Measurements from ENCODE around the gene MOV10L1. TPM values are rescaled to one million over a fixed set of nuclear protein-coding genes. Genes with fewer than 3 reads are reported as not detected.

The MOV10L1 gene
- polyA plus RNA-seq, 3 donors = 0.31 to 0.92 (median 0.79) TPM

DNA sequence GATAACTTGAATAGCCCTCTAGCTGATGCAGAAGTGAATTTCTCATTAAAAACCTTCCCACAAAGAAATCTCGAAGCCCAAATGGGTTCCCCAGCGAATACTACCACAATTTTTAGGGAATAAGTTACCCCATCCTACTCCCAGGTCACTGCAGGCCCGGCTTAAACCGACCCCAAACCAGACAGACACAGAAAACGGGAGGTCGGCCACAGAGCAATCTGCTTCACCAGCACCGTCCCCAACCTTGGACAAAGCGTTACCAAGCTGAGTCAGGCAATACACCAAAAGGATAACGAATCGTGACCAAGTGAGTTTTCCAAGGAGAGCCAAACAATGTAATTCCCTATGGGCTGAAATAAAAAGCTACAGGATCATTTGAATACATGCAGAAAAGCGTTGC, 575 bp upstream of the MOV10L1 start:
- 81 to 85% (median 83%) methylated on average over 11 of the region's 11 CpGs for WGBS, 3 donors

DNA sequence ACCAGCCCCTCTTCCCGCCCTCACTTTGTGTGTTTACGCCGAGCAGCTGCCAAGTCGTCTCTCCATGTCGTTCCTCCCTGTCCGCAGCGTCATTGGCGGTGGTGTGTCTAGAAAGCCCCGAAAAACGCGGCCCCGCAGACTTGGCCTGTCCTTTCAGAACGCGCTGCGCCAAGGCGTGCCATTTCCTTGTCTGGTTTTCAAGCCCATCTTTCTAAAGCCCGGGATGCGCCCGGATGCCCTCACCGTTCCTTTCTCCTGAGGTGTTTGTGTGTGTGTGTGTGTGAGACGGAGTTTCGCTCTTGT, 557 bp downstream of the MOV10L1 start:
- 90 to 95% (median 93%) methylated on average over 22 of the region's 22 CpGs for WGBS, 3 donors
- H3K27ac ChIP-seq (ENCODE audit: low read depth, low read length) = no peak overlapping the region

More for the DNA sequence above, 575 bp upstream of the MOV10L1 start:
- no peak overlapping the region for H3K27ac ChIP-seq (ENCODE audit: low read depth, low read length)

DNA sequence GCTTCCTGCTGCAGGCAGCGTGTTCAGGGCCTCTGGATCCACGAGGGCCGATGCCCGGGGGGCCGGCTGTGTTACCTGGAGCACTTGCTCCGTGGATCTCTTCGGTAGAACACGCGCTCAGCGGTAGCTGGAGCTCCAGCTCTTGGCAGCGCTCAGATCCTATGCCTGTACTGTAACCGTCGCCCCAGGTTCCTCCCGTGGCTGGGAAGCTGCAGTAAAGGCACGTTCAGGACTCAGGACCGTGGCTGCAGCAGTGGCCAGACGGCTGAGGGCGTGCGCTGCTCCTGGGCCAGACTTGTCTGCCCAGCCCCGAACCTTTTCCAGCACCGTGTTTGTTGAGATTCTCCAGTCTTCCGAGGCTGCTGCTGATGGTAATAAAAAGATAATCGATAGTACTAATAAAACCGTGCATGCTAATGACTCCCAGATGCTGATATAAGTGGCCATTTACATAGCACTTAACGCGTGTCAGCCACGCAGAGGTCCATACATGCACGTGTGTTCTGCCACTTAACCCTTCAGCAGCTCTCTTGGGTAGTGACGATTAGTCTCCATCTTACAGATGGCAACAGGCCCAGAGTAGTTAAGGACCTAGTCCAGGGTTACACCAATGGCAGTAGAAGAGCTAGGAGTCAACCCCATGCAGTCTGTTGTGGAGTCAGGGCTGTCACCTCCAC, 1.4 kb downstream of the MOV10L1 start:
- 73 to 86% (median 81%) methylated on average over 29 of the region's 29 CpGs for WGBS, 3 donors
- H3K27ac ChIP-seq (ENCODE audit: low read depth, low read length) = no peak overlapping the region

DNA sequence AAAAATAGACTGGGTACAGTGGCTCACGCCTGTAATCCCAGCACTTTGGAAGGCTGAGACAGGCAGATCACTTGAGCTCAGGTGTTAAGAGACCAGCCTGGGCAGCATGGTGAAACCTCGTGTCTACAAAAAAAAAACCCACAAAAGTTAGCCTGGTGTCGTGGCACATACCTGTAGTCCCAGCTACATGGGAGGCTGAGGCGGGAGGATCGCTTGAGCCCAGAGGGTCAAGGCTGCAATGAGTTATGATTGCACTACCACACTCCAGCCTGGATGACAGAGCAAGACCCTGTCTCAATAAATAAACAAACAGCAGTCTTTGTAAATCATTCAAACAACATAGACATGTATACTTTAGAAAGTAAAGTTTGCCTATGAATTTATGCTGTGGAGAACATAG, 2.5 kb downstream of the MOV10L1 start:
- WGBS, 3 donors = 61 to 78% (median 76%) methylated on average over 5 of the region's 5 CpGs
- no peak overlapping the region for H3K27ac ChIP-seq (ENCODE audit: low read depth, low read length)

DNA sequence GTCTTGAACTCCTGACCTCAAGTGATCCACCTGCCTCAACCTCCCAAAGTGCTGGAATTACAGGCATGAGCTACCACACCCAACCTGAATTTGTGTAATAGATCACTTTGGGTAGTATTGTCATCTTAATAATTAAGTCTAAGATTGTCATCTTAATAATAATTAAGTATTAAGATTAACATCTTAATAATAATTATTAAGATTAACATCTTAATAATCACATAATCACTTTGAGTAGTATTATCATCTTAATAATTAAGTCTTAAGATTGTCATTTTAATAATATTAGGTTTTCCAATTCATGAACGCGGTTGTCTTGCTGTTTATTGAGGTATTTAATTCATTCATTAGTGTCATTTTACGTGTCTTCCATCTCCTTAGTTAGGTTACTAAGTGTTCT, 8.2 kb downstream of the MOV10L1 start:
- H3K27ac ChIP-seq (ENCODE audit: low read depth, low read length) = no peak overlapping the region
- WGBS, 3 donors = 91 to 96% (median 92%) methylated on average over 3 of the region's 3 CpGs

DNA sequence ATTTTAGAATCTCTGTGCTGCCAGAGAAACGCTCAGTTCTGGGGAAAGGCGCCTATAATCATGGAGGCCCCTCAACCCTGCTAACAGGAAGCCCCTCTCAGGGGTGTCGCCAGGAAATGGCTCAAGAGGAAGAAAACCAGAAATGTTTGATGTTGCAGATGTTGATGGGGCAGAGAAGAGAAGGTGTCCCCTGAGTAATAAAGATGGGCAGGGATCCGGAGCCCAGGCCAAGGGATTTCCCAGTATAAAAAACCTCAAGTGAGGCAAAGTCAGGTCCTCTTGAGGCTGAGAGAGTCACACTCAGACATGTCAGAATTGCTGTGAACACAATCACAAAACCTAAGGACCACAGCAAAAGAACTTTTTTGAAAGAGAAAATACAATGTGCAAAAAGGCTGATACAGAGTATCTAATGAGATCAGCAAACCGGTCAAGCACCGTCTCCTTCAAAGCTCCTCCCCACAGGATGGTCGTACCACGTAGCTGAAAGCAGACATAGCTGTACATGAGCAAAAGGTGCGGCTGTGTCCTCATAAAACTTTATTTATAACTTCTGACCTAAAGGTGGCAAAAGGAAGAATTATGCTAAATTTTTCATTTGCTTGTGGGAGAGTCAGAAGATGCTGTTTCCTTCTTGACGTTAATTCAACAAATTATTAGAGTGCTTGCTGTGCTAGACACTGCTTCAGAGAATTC, 12.2 kb downstream of the MOV10L1 start:
- WGBS, 3 donors = 61 to 73% (median 62%) methylated on average over 10 of the region's 10 CpGs
- H3K27ac ChIP-seq (ENCODE audit: low read depth, low read length) = no peak overlapping the region

DNA sequence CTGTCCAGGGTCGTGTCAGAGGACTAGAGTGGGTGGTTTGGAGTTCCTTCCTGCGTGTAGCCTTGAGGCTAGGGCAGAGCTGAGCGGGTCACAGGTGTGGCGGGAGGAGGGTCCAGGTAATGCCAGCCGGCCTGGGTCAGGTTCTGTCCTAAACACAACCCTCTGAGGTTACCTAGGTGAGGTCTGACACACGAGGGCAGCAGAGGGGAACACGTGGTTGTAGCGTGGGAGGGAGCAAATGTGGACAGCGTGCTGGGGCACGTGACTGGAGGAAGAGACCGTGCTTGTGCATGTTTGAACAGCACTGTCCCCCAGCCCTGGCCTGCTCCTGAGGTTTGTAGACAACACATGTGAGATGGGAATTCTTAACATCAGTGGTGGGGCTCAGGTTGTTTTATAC, 13.1 kb downstream of the MOV10L1 start:
- H3K27ac ChIP-seq (ENCODE audit: low read depth, low read length) = no peak overlapping the region
- 40 to 57% (median 48%) methylated on average over 11 of the region's 11 CpGs for WGBS, 3 donors

DNA sequence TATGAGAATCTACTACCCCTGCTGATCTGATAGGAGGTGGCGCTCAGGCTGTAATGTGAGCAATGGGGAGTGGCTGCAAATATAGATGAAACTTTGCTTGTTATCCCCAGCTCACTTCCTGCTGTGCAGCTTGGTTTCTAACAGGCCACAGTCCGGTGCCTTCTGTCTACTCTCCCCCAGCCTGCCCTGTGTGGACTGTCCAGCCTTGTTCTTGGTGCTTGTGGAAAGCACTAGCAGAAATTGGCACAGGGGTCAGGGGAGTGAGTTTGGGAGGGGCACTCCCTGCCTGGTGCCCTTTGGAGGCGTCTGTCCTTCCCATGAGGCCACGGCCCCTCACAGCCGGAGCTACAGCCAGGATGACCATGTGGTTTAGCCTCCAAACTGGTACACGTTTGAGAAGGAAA, 14.3 kb downstream of the MOV10L1 start:
- WGBS, 3 donors = 68 to 73% (median 69%) methylated on average over 6 of the region's 6 CpGs
- H3K27ac ChIP-seq (ENCODE audit: low read depth, low read length) = no peak overlapping the region

DNA sequence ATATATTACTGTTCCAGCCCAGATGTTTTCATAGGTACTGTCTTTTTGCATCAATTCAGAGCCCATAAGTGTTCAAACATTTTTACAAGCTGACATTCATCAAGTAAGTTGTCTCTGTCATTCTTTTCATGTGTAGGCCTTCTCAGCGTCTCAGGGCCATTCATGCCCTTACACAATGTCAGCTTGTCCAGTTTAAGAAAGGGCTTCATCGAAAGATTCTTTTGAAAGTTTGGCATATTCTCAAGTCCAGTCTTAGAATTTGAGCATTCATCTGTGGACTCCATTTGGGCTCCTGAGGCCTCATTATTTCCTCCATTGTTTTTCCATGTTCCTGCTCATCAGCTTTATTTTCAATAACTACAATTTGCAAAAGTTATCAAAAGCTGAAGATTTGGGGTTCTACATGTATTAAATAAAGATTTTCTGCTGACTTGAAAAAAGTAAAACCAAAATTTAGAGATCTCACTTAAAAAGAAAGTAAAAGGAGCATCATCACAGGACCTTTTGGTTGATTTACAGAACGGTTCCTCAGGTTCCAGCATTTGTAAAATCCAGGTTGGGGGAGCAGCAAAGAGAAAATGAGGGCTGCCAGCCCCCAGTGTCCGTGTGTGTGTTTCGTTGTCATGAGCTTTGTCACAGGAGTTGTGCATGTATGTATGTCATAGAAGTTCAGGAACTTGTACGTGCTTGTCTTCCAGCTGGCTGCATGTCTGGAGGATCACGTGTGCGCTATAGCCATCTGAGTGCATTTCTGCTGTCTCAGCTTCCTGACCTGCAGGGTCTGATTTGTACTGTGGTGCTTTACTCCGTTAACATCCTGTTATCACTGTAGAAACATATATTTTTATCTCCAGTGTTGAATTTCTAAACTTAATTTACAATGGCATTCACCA, 15.6 kb downstream of the MOV10L1 start:
- no peak overlapping the region for H3K27ac ChIP-seq (ENCODE audit: low read depth, low read length)
- WGBS, 3 donors = 36 to 68% (median 41%) methylated on average over 9 of the region's 9 CpGs

DNA sequence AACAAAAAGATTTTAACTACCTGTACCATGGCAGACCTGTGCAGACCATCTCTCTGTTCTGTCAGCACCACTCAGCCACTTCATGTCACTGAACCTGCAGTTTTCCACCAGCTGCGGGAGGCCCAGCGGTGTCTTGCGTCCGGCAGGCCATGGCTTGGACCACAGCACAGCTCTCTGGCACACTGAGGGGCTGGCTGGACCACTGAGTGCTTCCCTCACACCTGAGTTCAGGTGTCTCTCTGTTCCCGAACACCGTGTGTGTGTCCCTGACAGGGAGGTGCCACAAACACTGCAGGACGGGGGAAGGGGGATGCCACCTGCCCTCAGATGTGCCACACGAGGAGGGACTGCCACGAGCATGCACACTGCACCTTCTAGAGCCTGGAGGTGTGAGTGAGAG, 17.7 kb downstream of the MOV10L1 start:
- 71 to 91% (median 86%) methylated on average over 9 of the region's 9 CpGs for WGBS, 3 donors

DNA sequence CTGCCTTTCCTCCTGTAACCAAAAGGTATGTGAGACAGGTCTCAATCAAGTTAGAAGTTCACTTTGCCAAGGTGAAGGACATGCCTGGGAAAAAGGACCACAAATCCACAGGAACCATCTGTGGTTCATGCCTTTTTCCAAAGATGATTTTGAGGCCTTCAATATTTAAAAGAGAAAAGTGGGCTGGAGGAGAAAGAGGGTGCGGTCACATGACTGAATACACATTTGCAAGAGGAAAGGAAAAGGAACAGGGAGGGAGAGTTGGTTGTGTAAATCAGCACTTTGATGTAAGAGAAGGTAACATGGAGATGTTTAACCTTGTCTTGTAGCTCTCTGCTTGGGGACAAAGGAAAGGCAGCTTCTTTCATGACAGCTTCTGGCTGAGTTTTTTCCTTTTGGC, 21.2 kb downstream of the MOV10L1 start:
- H3K27ac ChIP-seq (ENCODE audit: low read depth, low read length) = no peak overlapping the region
- 60 to 90% (median 64%) methylated on average over 1 of the region's 1 CpG for WGBS, 3 donors

More for the DNA sequence above, 17.7 kb downstream of the MOV10L1 start:
- H3K27ac ChIP-seq (ENCODE audit: low read depth, low read length) = no peak overlapping the region

DNA sequence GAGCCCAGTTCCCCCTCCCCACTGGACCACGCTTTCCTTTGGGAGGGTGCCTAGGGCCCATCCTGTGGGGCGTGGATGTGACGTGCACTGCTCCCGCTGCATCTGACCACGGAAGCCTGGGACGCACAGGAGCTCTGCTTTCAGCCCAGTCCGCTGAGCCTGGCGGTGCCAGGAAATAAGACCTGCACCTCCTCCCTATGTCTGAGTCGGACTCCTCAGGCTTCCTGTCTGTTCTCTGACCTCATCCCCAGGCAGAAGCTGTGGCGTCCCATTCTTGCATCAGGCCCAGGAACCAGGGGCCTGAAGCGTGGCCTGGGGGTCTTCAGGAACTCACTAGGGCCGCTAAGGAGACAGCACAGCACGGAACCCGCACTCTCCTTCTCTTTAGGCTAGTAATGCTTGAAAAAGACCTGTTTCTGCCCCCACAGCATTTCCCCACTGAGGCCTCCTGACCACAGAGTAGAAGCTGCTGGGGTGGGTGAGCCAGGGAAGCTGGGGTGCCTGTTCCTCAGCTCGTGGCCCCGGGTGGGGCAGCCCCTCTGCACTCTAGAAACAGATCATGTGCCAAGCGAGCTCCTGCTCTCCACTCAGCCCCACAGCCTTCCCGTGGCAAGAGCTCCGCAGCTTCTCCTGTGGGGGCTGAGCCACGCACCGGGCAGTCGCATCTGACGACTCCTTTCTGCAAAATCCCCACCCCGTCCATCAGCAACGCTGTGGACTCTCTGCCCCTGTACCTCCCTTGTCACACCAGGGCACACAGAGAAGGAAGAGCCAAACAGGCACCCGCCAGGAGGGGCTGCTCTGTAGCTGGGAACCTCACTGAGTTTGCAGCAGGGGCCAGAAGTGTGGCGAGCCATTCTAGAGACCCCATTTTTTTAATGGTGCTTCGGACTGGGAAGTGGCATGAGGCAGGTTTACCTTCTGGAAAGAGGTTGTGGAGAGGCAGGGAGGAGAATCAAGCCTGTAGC, 22.6 kb downstream of the MOV10L1 start:
- 37 to 60% (median 41%) methylated on average over 28 of the region's 28 CpGs for WGBS, 3 donors
- no peak overlapping the region for H3K27ac ChIP-seq (ENCODE audit: low read depth, low read length)

DNA sequence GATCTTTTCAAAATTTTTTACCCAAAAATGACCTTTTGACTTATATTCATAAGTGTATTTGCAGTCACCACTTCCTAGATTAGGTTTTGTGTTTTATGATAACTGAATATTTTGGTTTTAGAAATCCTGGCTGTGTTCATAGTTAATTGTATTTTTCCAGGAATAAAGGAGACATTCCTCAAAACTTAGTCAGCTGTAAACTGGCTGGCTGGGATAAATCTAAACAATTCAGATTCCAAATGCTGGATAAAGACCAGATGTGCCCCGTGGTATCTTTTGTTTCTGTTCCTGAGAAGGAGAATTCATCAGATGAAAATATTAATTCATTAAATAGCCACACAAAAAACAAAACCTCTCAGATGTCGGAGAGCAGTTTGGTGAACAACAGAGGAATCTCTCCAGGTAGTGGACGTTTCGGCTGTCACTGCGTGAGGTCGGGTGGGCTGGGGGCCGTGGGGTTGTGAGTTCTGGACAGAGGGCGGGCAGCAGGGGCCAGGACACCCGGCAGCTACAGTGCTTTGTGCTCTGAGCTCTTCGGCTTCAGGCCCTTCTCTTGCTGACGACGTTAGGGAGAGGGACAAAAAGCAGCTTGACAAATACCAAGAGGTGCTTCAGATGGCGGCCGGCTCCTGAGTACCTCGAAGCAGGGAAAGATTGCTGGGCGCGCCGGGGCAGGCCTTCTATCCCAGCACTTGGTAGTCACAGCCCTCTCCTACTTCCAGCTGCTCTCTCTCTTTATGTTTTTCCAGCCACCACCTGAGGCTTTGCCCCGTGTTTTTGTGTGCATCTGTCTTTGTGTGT, 24.6 kb downstream of the MOV10L1 start:
- H3K27ac ChIP-seq (ENCODE audit: low read depth, low read length) = no peak overlapping the region
- WGBS, 3 donors = 59 to 62% (median 60%) methylated on average over 19 of the region's 19 CpGs

DNA sequence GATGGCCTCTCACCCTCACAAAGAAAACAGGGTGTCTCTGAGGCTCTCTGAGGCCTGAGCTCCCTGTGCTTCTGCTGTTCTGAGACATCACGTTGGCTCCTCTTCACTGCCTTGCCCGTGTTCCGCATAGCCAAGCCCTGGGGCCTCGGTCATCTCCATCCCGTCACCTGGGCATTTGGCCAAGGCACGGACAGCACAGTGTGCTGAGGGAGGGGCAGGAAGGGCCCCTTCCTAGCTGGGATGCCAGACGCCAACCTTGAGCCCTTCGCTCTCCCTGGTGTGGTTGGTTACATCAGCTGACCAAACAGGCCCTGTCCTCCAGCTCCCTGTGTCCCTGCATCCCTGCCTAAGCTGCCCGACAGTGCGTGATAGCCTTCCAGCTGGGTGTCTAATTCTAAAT, 25.9 kb downstream of the MOV10L1 start:
- 54 to 70% (median 69%) methylated on average over 10 of the region's 10 CpGs for WGBS, 3 donors
- H3K27ac ChIP-seq (ENCODE audit: low read depth, low read length) = no peak overlapping the region

DNA sequence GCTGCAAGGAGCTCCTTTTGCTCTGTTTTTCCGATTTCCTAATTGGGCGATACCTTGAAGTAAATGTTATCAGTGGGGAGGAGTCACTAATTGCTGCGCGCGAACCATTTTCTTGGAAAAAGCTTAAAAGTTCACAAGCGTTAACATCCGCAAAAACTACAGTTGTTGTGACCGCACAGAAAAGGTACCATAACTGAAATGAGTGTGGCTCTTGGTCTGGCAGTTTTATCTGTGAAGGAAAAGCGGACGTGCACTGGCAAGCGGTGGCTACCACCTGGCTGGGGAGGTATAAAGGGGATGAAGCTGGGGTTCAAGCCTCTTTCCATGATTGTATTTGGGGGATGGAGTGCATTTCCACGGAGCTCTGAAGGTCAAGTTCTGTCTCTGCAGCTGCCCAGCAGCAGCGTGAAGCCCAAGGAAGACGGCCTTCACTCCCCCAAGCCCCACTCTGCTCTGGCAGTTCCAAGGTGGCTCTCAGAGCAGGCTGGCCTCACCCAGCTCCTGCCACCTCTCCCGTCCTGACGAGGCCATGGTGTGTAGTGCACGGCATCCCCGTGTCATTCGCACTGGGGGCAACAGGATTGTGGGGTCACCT, 27.5 kb downstream of the MOV10L1 start:
- no peak overlapping the region for H3K27ac ChIP-seq (ENCODE audit: low read depth, low read length)
- 84 to 94% (median 94%) methylated on average over 19 of the region's 19 CpGs for WGBS, 3 donors

DNA sequence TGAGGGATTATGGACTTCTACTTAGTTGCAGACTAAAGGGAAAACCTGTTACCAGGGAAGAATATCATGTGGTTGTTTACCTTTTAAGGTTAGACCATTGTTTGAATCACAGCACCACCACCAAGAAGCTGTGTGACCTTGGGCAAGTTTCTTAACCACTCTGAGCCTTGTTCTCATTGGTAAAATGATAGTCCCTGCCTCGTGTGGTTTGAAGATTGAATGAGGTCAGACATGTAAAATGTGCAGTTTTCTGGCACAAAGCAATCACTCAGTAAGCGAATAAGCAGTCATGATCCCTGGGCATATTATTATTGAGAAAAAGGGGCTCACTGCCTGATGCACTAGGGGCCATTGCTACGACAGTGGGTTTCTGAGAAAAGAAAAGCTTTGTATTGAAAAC, 28.3 kb downstream of the MOV10L1 start:
- H3K27ac ChIP-seq (ENCODE audit: low read depth, low read length) = no peak overlapping the region
- 66 to 75% (median 69%) methylated on average over 3 of the region's 3 CpGs for WGBS, 3 donors

DNA sequence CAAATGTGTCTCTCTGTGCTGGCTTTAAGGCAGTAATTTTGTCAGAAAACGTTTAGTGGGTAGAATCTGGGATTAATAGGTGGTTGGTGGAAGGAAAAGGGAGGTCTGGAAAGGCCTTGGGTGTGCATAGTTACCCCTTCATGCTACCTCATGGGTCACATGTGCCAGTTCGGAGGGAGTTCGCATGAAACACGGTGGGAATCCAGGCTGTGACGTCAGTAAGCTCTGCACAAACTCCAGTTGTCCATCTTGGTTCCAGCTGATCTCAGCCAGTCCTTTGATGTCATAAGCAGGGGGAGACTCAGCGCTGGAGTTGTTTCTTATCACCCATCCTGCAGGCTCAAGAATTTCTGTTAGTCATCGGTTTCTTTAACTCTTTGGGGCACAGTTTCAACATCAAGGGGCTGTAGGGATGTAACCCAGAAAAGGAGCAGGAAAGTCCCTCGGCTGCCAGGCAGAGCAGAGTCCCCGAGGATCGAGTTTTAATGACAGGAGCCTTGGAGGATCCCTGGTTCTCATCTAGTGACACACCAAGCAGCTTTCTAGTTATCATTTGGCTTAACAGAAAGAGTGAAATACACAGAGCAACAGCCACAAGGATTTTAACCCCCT, 28.9 kb downstream of the MOV10L1 start:
- 19 to 32% (median 21%) methylated on average over 10 of the region's 10 CpGs for WGBS, 3 donors
- H3K27ac ChIP-seq (ENCODE audit: low read depth, low read length) = no peak overlapping the region
